Activated CD8-positive, alpha-beta memory T cell treated with anti-CD3 and anti-CD28 coated beads, Interleukin-2, amount 50 U/mL, for 4 hours (primary cell): Measurements from ENCODE around the gene TCERG1.
A peak's percentile ranks its signal among the peaks of the same experiment; 100 is the strongest.

Experiments used
- DNase-seq: peaks from one replicate; pipeline ENCODE4 v3.0.0-alpha.2; 2020

TCERG1 gene

GRCh38 chr5:146446861-146447733, at the start of gene TCERG1:
Gene TCERG1 (plus strand): TSS chr5:146447333. CDS start chr5:146447350, 17 bp downstream.
- peak; percentile 96 for DNase-seq

DNA sequence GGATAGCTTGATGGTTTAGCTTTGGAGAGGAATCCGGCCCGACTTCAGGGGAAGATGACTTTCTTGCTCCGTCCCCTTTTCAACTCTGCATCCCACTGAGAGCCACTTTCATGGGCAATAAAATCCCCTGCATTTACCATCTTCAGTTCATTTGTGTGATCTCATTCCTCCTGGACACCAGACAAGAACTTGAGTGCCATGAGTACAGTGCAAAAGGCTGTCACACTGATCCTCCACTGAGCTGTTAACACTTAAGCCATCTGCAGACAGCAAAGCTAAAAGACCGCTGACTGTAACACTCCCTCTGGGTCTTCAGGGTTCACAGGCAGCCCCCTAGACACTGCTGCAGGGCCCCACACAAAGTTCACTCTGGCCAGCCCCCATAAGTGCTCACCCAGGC, 48.3 kb upstream of the TCERG1 start:
- DNase-seq: no peak

- no peak for DNase-seq
Observed at GRCh38 chr5:146399481-146399880, 47.7 kb upstream of the TCERG1 start.

DNA sequence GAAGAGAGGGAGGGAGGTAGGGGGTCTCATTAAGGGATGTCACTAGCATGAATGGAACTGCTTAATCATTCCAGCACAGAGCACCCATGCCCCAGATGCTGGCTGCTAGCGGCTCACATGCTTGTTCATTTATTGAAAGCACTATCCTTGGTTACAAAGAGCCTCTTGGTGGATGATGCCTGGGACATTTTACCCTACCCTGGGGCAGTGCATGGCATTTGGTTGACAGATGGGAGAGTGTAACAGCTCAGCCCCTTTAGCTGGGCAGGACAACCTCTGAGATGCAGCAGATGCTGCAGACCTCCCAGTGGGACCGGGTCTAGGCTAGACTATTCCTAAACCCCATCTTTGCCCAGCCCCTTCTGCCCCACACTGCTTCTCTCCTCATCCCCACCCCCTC, 46.9 kb upstream of the TCERG1 start:
- no peak for DNase-seq

DNA sequence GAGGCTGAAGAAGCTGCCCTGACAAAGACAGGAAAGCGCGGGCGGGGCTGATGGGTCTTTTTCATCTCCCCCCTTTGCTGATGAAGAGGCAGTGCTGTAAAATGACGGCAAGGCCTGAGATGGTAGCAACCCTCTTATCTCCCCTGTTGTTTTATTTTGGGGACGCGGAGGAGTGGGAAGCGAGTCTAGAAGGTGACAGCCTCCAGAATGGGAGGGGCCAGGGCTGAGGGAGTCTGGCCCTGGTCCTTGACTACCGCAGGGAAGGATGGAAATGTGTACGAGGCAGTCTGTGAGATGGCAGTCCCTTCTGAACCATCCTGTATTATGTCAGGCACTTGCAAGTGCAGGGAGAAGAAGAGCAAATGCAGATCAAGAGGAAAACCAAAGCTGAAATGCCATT, 46.1 kb upstream of the TCERG1 start:
- no peak for DNase-seq

DNA sequence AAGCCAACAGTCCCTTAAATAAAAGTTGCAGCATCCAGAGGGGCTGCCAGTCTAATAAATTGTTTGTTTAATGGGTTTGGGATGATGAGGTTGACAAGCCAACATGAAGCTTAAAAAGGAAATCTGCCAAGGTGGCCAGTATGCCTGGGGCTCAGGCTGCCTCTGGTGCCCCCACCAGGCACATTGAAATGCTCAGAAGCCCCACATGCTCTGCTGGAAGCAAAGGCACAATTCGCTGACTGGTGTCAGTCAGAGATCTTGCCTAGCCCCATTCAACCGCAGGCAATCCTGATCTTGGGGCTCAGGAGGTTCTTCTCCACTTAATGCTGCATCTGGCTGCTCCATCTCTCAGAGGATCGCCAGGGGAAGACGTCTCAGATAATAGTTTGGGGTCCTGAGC, 44.2 kb upstream of the TCERG1 start:
- DNase-seq: no peak

GRCh38 chr5:146409054-146409671, 38.0 kb upstream of the TCERG1 start:
- no peak for DNase-seq

- DNase-seq: no peak
Observed at GRCh38 chr5:146410272-146410671, 36.9 kb upstream of the TCERG1 start.

GRCh38 chr5:146419696-146420095, 27.4 kb upstream of the TCERG1 start:
- no peak for DNase-seq

DNA sequence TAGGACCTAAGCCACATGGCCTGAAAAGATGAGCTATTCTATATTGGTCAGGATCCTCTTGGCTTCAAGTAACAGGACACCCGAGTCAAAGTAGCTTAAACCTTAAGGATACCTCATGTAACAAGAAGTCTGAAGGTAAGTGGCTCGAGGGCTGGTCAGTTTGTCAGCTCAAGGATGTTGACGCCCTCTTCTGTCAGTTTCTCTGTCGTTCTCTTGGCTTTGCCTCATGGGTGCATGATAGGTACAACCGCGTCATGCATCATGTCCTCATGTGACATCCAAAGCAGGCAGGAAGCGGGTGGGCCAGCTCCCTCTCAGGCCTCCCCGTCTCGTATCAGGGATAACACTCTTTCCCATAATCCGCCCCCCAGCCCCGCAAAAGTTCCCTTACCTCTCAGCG, 22.1 kb upstream of the TCERG1 start:
- no peak for DNase-seq

DNA sequence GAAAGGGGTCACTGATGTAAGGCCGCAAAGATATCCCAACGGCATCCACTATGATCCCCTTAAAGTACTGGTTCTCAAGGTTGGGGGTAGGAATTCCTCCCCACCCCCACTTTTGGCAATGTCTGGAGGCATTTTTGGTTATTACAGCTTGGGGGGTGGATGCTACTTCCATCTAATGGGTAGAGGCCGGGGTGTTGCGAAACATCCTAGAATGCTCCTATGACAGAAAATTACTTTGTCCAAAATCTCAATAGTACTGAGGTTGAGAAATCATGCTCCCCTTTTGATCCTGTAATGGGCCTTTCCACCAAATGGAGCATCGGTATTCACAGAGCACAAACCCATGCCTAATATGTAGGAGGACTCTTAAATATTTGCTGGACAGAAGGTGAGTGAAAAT, 20.8 kb upstream of the TCERG1 start:
- DNase-seq: no peak

DNA sequence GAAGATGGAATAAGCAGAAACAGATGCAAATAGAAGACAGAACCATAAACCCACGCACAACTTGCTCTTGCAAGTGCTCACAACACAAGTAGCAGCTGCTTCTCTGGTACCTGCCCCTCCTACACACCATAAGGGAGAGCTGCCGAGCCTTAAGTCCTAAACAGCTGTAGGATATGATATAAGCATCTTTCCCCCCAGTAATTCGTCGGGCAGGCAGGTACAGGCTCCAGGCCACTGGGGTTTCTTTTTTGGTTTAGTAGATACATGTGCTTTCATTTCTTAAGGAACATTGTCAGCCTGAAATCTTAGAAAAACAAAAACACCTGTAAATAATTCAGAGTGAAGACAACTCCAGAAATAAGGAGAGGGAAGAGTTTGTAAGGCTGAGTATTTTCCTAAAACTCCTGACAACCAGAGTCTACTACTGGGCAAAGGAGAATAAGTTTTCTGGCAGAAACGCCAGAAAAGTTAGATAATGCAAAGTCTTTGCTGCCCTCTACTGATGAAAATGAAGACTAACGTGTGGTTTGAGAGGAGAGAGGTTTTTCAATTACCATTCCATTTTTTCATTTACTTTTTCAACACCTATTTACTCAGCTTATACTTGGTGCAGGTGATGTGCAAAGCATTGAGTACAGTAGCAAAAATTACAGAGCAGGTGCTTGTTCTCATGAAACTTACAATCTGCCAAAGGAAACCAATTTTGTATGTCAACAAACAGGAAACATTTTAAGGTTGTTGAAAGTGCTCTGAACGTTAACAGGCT, 20.1 kb upstream of the TCERG1 start:
- DNase-seq: no peak

DNA sequence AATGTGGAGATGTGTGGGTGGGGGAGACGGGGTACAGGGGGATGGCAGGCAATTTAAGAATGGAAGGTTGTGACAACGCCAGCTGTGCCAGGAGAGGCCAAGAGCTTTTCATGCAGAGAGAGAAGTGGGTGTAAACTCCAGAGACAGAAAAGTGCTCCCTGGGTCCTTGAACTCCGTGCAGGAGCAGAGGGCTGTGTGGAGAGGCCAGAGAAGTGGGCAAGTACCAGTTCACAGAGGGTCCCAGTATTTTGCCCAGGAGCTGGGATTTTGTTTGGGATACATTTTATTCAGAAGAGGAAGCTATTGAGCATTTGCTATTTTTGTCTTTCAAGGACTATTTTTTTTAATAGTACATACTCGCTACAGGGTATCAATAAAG, 19.5 kb upstream of the TCERG1 start:
- DNase-seq: no peak

DNA sequence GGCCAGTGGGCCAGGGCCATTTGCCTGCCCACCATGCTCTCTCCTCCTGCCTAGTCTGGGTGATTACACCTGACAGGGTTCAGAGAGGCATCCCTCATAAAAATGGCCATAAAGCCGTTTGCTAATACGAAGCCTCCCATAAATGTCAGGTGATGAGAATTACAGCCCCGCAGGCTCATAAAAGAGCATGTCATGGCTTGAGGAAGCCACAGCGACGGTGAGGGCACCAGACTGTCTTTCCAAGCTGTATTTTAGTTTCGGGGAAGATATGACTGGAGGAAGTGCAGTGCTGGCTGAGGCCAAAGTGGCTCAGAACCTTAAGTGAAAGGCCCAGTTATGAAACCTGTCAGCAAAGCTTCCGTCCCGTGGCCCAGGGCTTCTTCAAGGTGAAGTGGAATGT, 18.5 kb upstream of the TCERG1 start:
- no peak for DNase-seq

DNA sequence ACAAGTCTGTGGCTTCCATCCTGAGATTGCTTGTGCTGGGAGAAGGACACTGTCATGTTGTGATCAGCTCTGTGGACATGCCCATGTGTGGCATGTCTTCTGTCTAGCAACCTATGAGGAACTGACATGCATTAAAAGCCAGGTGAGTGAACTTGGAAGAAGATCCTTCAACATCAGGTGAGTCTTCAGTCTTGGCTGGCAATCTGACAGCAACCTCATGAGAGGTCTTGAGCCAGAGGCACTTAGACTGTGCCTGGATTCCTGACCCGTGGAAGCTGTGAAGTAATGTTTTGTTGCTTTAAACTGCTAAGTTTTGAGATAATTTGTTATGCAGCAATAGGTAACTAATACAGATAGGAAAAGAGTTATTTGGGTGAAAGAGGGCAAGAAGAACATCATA, 6.8 kb upstream of the TCERG1 start:
- no peak for DNase-seq

DNA sequence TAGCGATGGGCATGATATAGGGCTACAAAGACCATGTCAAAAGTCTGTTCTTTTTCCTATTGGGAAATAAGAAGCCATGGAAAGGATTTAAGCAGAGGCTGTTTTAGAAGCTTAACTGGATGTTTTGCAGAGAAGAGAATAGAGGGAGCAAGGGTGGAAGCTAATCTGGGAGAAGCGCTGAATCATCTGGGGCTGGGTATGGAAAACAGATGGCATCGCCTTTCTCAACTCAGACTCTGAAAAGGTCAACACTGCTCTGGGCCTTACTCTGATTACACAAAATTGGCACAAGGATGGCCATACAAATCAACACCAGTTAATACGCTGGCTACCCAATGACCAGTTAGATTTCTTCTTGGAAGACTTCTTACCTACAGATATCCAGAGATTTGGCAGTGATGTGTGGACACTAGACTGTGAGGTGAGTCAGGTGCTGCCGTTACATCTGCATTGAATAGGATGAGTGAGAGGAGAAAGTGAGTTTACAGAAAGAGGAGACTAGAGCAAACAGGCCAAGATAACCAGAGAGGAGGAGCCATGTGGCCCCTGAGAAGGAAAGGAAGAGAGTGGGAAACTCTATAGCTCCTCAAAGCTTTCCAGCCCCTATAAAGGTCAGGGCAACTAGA, 6.2 kb upstream of the TCERG1 start:
- no peak for DNase-seq

GRCh38 chr5:146441896-146442295, 5.2 kb upstream of the TCERG1 start:
- no peak for DNase-seq

DNA sequence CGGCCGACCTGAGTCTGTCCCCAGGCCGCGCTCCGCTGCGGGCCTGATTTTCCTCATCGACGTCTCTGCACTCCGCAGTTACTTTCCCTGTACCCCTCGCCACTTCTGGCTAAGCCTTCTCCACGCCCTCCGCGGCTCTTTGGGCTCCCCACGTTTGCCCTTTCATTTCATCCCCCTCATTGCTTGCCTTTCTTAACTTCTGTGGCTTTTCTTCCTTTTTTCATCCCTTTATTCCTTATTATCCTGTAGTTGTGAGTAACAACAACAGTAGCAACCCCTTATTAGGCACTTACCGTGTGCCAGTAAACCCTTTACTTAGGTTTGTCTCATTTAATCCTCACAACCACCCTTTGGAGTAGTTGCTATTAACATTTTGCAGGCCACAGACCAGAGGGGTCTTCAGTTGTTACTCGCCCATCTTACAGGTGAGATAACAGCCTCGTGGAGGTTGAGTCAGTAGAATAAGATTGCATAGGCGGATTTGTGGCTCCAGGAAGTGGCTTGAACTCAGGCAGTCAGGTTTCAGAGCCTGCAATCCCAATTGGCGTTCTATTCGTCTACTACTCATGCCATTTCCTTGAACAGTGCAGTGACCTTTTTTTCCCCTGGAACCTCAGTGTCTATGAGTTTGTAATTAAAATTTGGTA, 724 bp downstream of the TCERG1 start:
- no peak for DNase-seq

GRCh38 chr5:146448783-146449519, 1.8 kb downstream of the TCERG1 start:
- DNase-seq: no peak

- DNase-seq: no peak
Observed at GRCh38 chr5:146450002-146450401, 2.9 kb downstream of the TCERG1 start.

GRCh38 chr5:146451411-146451810, 4.3 kb downstream of the TCERG1 start:
- DNase-seq: no peak

- DNase-seq: no peak
Observed at GRCh38 chr5:146457431-146457830, 10.3 kb downstream of the TCERG1 start.
